22Rv1 (cell line): ENCODE data around the gene ESR2.

Source experiments
- H3K27ac ChIP-seq: fragments of 450-650 bp; 2 replicates; pipeline ENCODE4 v1.5.1; 2017
- ZFX ChIP-seq: fragments of 450-650 bp; IDR thresholded peaks from 2 replicates; pipeline ENCODE4 v1.6.1; 2017; ENCODE audit warnings: antibody characterized with exemption, borderline replicate concordance
- TF ChIP-seq, protein P1 (sequence below): fragments of 450-650 bp; IDR thresholded peaks from 2 replicates; pipeline ENCODE4 v1.5.1; 2017; ENCODE audit warnings: mild to moderate bottlenecking

ESR2 gene

DNA sequence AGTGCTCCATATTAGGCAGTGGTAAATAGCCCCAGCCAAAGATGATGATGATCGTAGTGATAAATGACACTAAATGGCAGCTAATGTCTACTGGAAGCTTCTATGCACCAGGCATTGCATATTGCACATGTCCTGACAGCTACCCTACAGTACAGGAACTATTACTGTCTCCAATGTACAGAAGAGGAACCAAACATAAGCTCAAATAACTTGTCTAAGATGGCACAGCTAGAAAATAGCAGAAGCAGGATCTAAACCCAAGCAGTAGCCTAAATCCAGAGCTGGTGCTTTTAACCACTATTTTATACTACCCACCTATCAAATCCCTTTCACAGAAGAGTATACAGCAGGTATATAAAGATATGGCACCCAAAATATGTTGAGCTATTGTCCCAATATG is 28.9 kb downstream of the ESR2 start:
- H3K27ac ChIP-seq, result no peak overlapping the region

DNA sequence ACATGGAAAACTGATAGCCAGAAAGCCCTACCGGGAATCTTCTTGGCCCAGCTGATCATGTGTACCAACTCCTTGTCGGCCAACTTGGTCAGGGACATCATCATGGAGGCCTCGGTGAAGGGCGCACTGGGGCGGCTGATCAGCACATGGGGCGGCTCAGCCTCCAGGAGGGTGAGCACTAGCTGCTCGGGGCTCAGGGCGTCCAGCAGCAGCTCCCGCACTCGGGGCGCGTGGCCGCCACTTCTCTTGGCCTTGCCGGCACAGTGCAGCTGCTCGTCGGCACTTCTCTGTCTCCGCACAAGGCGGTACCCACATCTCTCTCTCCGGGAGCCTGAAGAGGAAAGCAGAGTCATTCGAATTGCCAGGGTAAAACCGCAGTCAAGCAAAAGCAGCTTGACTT is 33.8 kb downstream of the ESR2 start:
- H3K27ac ChIP-seq, result no peak overlapping the region
- TF ChIP-seq, protein P1, sequence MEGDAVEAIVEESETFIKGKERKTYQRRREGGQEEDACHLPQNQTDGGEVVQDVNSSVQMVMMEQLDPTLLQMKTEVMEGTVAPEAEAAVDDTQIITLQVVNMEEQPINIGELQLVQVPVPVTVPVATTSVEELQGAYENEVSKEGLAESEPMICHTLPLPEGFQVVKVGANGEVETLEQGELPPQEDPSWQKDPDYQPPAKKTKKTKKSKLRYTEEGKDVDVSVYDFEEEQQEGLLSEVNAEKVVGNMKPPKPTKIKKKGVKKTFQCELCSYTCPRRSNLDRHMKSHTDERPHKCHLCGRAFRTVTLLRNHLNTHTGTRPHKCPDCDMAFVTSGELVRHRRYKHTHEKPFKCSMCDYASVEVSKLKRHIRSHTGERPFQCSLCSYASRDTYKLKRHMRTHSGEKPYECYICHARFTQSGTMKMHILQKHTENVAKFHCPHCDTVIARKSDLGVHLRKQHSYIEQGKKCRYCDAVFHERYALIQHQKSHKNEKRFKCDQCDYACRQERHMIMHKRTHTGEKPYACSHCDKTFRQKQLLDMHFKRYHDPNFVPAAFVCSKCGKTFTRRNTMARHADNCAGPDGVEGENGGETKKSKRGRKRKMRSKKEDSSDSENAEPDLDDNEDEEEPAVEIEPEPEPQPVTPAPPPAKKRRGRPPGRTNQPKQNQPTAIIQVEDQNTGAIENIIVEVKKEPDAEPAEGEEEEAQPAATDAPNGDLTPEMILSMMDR, result no peak
- TF ChIP-seq ZFX, result no peak

More for the DNA sequence above, 28.9 kb downstream of the ESR2 start:
- TF ChIP-seq ZFX, result no peak
- TF ChIP-seq, protein P1, result no peak

DNA sequence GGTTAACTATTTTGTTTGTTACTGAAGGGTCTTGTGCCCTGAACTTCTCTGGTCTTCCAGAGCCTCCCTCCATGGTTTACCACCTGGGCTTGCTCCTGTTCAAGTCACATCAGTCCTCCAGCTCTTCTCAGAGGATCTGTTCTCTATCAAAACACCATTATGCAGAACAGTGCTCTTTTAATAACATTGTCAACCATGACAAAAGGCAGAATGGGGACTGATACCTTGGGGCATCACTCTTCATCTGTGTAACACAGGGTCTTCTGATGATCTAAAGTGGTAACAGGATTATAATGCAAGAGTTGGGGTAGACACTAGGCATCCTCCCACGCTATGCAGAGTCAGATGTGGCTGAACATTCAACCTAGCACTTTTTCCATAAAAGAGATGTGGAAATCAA is 38.4 kb downstream of the ESR2 start:
- H3K27ac ChIP-seq, result no peak overlapping the region
- TF ChIP-seq ZFX, result no peak
- TF ChIP-seq, protein P1, result no peak

DNA sequence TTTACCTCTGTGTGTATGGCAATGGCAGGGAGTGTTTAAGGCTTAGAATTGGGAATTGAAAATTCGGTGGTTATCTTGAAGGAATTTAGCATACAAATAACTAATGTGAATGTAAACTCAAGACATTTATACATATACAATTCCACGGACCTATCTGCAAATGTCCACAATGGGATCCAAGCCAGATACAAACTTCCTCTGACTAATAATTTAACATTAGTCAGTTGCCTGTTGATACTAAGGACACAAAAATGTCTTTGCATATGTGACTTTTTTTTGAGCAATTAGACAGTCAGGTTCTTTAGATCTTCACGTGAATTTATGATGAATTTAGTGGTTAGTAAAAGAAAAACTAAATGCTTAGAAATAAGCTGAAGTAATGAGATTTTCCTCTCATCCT is 40.5 kb downstream of the ESR2 start:
- TF ChIP-seq, protein P1, result no peak
- TF ChIP-seq ZFX, result no peak
- no peak overlapping the region for H3K27ac ChIP-seq

DNA sequence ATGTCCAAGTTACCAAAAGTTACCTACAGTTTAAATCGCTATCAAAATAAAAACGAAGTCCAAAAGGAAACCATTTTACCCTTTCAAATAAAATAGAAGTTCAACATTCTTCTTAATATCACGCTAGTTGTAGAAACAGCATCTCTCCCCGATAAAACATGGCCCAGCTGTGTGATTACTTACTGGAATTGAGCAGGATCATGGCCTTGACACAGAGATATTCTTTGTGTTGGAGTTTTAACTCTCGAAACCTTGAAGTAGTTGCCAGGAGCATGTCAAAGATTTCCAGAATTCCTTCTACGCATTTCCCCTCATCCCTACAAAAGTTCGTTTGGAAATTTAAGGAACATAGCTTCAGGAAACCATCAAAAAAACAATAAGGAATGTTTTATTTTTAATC is 44.8 kb downstream of the ESR2 start:
- H3K27ac ChIP-seq, result no peak overlapping the region
- TF ChIP-seq, protein P1, result no peak
- TF ChIP-seq ZFX, result no peak

DNA sequence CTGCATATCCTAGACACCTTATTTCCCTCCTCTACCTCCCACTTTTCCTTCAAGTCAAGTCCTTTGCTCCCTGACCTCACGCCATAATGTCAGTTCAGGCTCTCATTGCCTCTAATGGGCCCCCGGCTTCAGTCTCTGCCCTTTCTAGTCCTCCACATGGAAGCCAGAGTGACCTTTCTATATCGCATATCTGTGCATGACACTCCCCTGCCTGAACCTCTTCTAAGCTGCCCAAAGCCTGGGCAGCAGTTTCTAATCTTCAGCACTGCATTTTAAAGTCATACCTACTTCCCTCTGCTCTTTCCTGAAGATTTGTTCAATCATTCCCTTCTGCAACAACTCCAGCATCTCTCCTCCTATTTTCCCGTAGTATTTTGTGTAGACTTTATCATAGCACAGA is 45.5 kb downstream of the ESR2 start:
- TF ChIP-seq, protein P1, result no peak
- no peak for TF ChIP-seq ZFX
- no peak overlapping the region for H3K27ac ChIP-seq

DNA sequence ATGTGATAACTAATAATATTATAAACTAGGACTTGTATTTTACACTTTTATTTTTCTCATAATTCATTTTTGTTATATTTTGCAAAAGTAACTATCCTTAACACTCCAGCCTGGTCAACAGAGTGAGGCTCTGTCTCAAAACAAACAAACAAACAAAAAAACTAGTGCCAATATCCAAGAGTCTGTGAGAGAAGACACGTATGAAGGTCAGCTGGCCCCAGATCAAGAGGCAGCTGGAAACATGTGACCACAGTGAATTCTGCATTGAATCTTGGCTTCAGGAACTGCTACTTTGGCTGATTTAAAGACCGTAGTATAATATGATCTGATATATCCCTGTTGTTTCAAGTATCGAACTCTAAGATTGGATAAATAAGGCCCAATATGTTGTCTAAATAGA is 47.0 kb downstream of the ESR2 start:
- no peak overlapping the region for H3K27ac ChIP-seq
- TF ChIP-seq, protein P1, result no peak
- no peak for TF ChIP-seq ZFX
